ENCODE results near the gene SLC10A3.

The SLC10A3 gene

GRCh38 chrX:154437971-154438893 lies 52.2 kb downstream of the SLC10A3 start:
- Histone ChIP-seq H3K36me3 (ENCODE audit: insufficient read depth) (no peaks in the 10 kb centered on the region), H3K4me1 (ENCODE audit: low read depth, poor library complexity, severe bottlenecking) (no peaks in the 10 kb centered on the region), H3K9ac (no peak overlapping the region), H3K4me2 (peak overlapping the region; percentile 71), H3K4me3 (IDR thresholded peaks at IDR 0.05; ENCODE audit: insufficient read depth, low read depth, low read length) (no peak overlapping the region), H3K27ac (no peak overlapping the region), H4K20me1 (ENCODE audit: insufficient read depth) (no peaks in the 10 kb centered on the region), H3K27me3 (ENCODE audit: insufficient read depth, low read depth) (no peaks in the 10 kb centered on the region), H2AFZ (ENCODE audit: low read depth) (no peak overlapping the region), H3K79me2 (ENCODE audit: insufficient read depth, low read depth) (peaks cover 12% of the 10 kb centered on the region; the same call in 1 of the 2 replicates)
- TF ChIP-seq CTCF (conservative IDR thresholded peaks at IDR 0.05; ENCODE audit: low read depth, low read length), result no peak
